Measurements from ENCODE around the gene RBM8A.

RBM8A gene

GRCh38 chr1:145957443-145958319, 30.4 kb upstream of the RBM8A start, which contains the start of gene LIX1L:
LIX1L (minus strand) TSS chr1:145958017; CDS start chr1:145957927, 90 bp downstream.
- CTCF ChIA-PET, result interaction anchor here (0.7 to 3.6 kb wide), 11 partner anchors 19 to 112 kb away, joined by 3 to 15 read pairs (median 3); partner anchors contain the start of genes NUDT17 and RBM8A
- TF ChIP-seq ZNF394 (tag by site-specific recombination; IDR thresholded peaks at IDR 0.05; ENCODE audit: borderline replicate concordance) (peak; percentile 7; the same call in 1 of the 2 replicates), ZNF174 (tag by site-specific recombination; IDR thresholded peaks at IDR 0.05) (no peak), ZBTB44 (tag by site-specific recombination; IDR thresholded peaks at IDR 0.05) (peak; percentile 5; the same call in 1 of the 2 replicates), ZNF549 (tag by site-specific recombination; IDR thresholded peaks at IDR 0.05) (no peak), ZEB2 (tag by site-specific recombination; IDR thresholded peaks at IDR 0.05) (0 out of 2 replicates have a peak, but pooled peaks have one; percentile 21), ZNF692 (tag by site-specific recombination; IDR thresholded peaks at IDR 0.05) (0 out of 2 replicates have a peak, but pooled peaks have one; percentile 52), ZSCAN30 (tag by site-specific recombination; IDR thresholded peaks at IDR 0.05) (peak; percentile 58; the same call in 1 of the 2 replicates), ZNF843 (tag by site-specific recombination; IDR thresholded peaks at IDR 0.05) (no peak), ZNF266 (tag by site-specific recombination; IDR thresholded peaks at IDR 0.05; ENCODE audit: low read depth) (no peak), ZFP41 (tag by site-specific recombination; IDR thresholded peaks at IDR 0.05; ENCODE audit: borderline replicate concordance) (no peak), ZNF610 (tag by site-specific recombination; IDR thresholded peaks at IDR 0.05; ENCODE audit: borderline replicate concordance) (no peak), KLF9 (tag by site-specific recombination; IDR thresholded peaks at IDR 0.05; ENCODE audit: low read depth) (peak; percentile 86), PRDM1 (tag by site-specific recombination; IDR thresholded peaks at IDR 0.05) (no peak; the same call in 1 of the 2 replicates), ZNF362 (tag by site-specific recombination; IDR thresholded peaks at IDR 0.05) (no peak), ZNF274 (IDR thresholded peaks at IDR 0.05; ENCODE audit: low read length) (no peak), ZNF274 (tag by site-specific recombination; IDR thresholded peaks at IDR 0.05; ENCODE audit: borderline replicate concordance) (no peak), ZBTB48 (tag by site-specific recombination; IDR thresholded peaks at IDR 0.05) (peak; percentile 94), ZBTB20 (tag by site-specific recombination; IDR thresholded peaks at IDR 0.05) (peak; percentile 90), ZNF335 (tag by site-specific recombination; conservative IDR thresholded peaks at IDR 0.05) (peak; percentile 71), MYNN (tag by site-specific recombination; IDR thresholded peaks at IDR 0.05; ENCODE audit: borderline replicate concordance) (no peak), ZBTB8A (tag by site-specific recombination; IDR thresholded peaks at IDR 0.05) (0 out of 2 replicates have a peak, but pooled peaks have one; percentile 54), KLF10 (tag by site-specific recombination; IDR thresholded peaks at IDR 0.05) (peak; percentile 98), PRDM10 (tag by site-specific recombination; IDR thresholded peaks at IDR 0.05) (0 out of 2 replicates have a peak, but pooled peaks have one; percentile 5), MZF1 (tag by site-specific recombination; IDR thresholded peaks at IDR 0.05; ENCODE audit: borderline replicate concordance) (no peak), ZNF623 (tag by site-specific recombination; IDR thresholded peaks at IDR 0.05) (no peak), ZNF221 (tag by site-specific recombination; IDR thresholded peaks at IDR 0.05; ENCODE audit: borderline replicate concordance) (no peak), ZNF398 (tag by site-specific recombination; IDR thresholded peaks at IDR 0.05) (peak; percentile 49; the same call in 1 of the 2 replicates)

More at GRCh38 chr1:145957443-145958319, 30.4 kb upstream of the RBM8A start, which contains the start of gene LIX1L:
- Histone ChIP-seq H3K4me1 (ENCODE audit: control insufficient read depth, insufficient read depth, low read length) (peaks cover 10% of the 10 kb centered on the region), H3K36me3 (ENCODE audit: control insufficient read depth in 2 of 2, insufficient read depth in 1 of 2, low read length in 2 of 2) (no peaks in the 10 kb centered on the region), H3K27ac (ENCODE audit: extremely low read depth, low read depth, low read length) (peak within 1 kb of the TSS; percentile 49; the same call in 1 of the 2 replicates), H3K4me3 (ENCODE audit: low read depth, low read length) (peak within 1 kb of the TSS; percentile 81), H3K9me3 (ENCODE audit: control insufficient read depth, insufficient read depth, low read depth, low read length) (no peaks in the 10 kb centered on the region)
- POLR2A ChIA-PET, result interaction anchor here (0.6 to 2.6 kb wide), 17 partner anchors 9 to 108 kb away, joined by 3 to 51 read pairs (median 4); partner anchors contain the start of genes PEX11B, PIAS3 and RBM8A
